ENCODE results near the gene XPO6. TPM values are rescaled to one million over a fixed set of nuclear protein-coding genes. Genes with fewer than 3 reads are reported as not detected.

XPO6 gene
- total RNA-seq, 2 experiments from 2014 or later = 130 to 167 TPM

GRCh38 chr16:28061352-28062101, 150.2 kb downstream of the XPO6 start:
- POLR2A ChIA-PET = no interaction called here
- no peak for TF ChIP-seq EZH2phosphoT487 (IDR thresholded peaks at IDR 0.05; ENCODE audit: borderline replicate concordance, low read depth, low read length)
- TF ChIP-seq CTCF (conservative IDR thresholded peaks at IDR 0.05; ENCODE audit: low read length) = no peak
- H3K4me2 ChIP-seq (ENCODE audit: low read length) = no peak overlapping the region
- intact Hi-C loops (cut with micrococcal nuclease; ENCODE audit: unreplicated experiment) = no loop called here
- CTCF ChIA-PET (ENCODE audit: unreplicated experiment) = no interaction called here
- no peak for DNase-seq (ENCODE audit: low spot score)
- no TSS peak for BruUV-seq (replicated peaks)
- no peak overlapping the region for H3K4me3 ChIP-seq (ENCODE audit: low read depth, low read length, poor library complexity, severe bottlenecking)
- H2AFZ ChIP-seq (ENCODE audit: low read length) = no peak overlapping the region
- H3K79me2 ChIP-seq (ENCODE audit: insufficient read depth, low read depth, low read length) = no peaks in the 10 kb centered on the region
- H3K36me3 ChIP-seq (ENCODE audit: insufficient read depth, low read length) = no peaks in the 10 kb centered on the region
- no peaks in the 10 kb centered on the region for H3K9me2 ChIP-seq (ENCODE audit: insufficient read depth, low read length)
- H4K20me1 ChIP-seq (ENCODE audit: insufficient read depth, low read length) = no peaks in the 10 kb centered on the region
- H3K4me1 ChIP-seq (ENCODE audit: insufficient read depth, low read length, poor library complexity, severe bottlenecking) = no peaks in the 10 kb centered on the region
- no peak overlapping the region for H3K27ac ChIP-seq (ENCODE audit: low read depth, low read length, poor library complexity, severe bottlenecking)
- no peaks in the 10 kb centered on the region for H3K9me3 ChIP-seq (ENCODE audit: low read length)

- POLR2A ChIA-PET = interaction anchor here (0.7 kb wide), 1 partner anchor 281 kb away, joined by 3 read pairs; no protein-coding TSS in a partner anchor
- BruUV-seq (replicated peaks) = no TSS peak
- intact Hi-C loops (cut with micrococcal nuclease; ENCODE audit: unreplicated experiment) = no loop called here
Observed at GRCh38 chr16:28059841-28060575, 151.8 kb downstream of the XPO6 start.

More at GRCh38 chr16:28059841-28060575, 151.8 kb downstream of the XPO6 start:
- H3K9me2 ChIP-seq (ENCODE audit: insufficient read depth, low read length) = no peaks in the 10 kb centered on the region
- no peak overlapping the region for H3K4me3 ChIP-seq (ENCODE audit: low read depth, low read length, poor library complexity, severe bottlenecking)
- no peaks in the 10 kb centered on the region for H3K4me1 ChIP-seq (ENCODE audit: insufficient read depth, low read length, poor library complexity, severe bottlenecking)
- no peaks in the 10 kb centered on the region for H3K36me3 ChIP-seq (ENCODE audit: insufficient read depth, low read length)
- no peak overlapping the region for H2AFZ ChIP-seq (ENCODE audit: low read length)
- H4K20me1 ChIP-seq (ENCODE audit: insufficient read depth, low read length) = no peaks in the 10 kb centered on the region
- H3K9me3 ChIP-seq (ENCODE audit: low read length) = no peaks in the 10 kb centered on the region
- CTCF ChIA-PET (ENCODE audit: unreplicated experiment) = no interaction called here
- H3K27ac ChIP-seq (ENCODE audit: low read depth, low read length, poor library complexity, severe bottlenecking) = no peak overlapping the region
- H3K79me2 ChIP-seq (ENCODE audit: insufficient read depth, low read depth, low read length) = no peaks in the 10 kb centered on the region
- TF ChIP-seq EZH2phosphoT487 (IDR thresholded peaks at IDR 0.05; ENCODE audit: borderline replicate concordance, low read depth, low read length) = no peak
- no peak for TF ChIP-seq CTCF (conservative IDR thresholded peaks at IDR 0.05; ENCODE audit: low read length)
- H3K4me2 ChIP-seq (ENCODE audit: low read length) = no peak overlapping the region
- no peak for DNase-seq (ENCODE audit: low spot score)
